Measurements from ENCODE around the gene TULP3. TPM values are rescaled to one million over a fixed set of nuclear protein-coding genes. Genes with fewer than 3 reads are reported as not detected.

TULP3 gene
- polyA plus RNA-seq, 1 experiment: 48.7 TPM

- no peak for TF ChIP-seq CTCF (IDR thresholded peaks at IDR 0.05; ENCODE audit: low read depth, low read length)
- ChIA-PET CTCF (no interaction called here), POLR2A (no interaction called here)
- DNase-seq (ENCODE audit: low read depth, low spot score): no peak
- Histone ChIP-seq H3K4me3 (ENCODE audit: low read depth, low read length) (no peak overlapping the region), H3K27ac (ENCODE audit: low read depth, low read length) (no peak overlapping the region), H3K9me3 (ENCODE audit: control insufficient read depth, insufficient read depth, low read length) (no peaks in the 10 kb centered on the region), H3K27me3 (ENCODE audit: control insufficient read depth, insufficient read depth, low read length) (no peaks in the 10 kb centered on the region)
These were observed 31.6 kb downstream of the TULP3 start for GRCh38 chr12:2922329-2922728.

GRCh38 chr12:2923057-2923456 is 32.4 kb downstream of the TULP3 start:
- ChIA-PET POLR2A (no interaction called here), CTCF (no interaction called here)
- H3K4me3 ChIP-seq (ENCODE audit: low read depth, low read length): no peak overlapping the region
- H3K9me3 ChIP-seq (ENCODE audit: control insufficient read depth, insufficient read depth, low read length): no peaks in the 10 kb centered on the region
- no peak overlapping the region for H3K27ac ChIP-seq (ENCODE audit: low read depth, low read length)
- TF ChIP-seq CTCF (IDR thresholded peaks at IDR 0.05; ENCODE audit: low read depth, low read length): no peak
- no peaks in the 10 kb centered on the region for H3K27me3 ChIP-seq (ENCODE audit: control insufficient read depth, insufficient read depth, low read length)
- no peak for DNase-seq (ENCODE audit: low read depth, low spot score)

GRCh38 chr12:2924019-2924418 is 33.3 kb downstream of the TULP3 start:
- Histone ChIP-seq H3K9me3 (ENCODE audit: control insufficient read depth, insufficient read depth, low read length) (no peaks in the 10 kb centered on the region), H3K27ac (ENCODE audit: low read depth, low read length) (no peak overlapping the region), H3K4me3 (ENCODE audit: low read depth, low read length) (no peak overlapping the region), H3K27me3 (ENCODE audit: control insufficient read depth, insufficient read depth, low read length) (no peaks in the 10 kb centered on the region)
- no peak for DNase-seq (ENCODE audit: low read depth, low spot score)
- no peak for TF ChIP-seq CTCF (IDR thresholded peaks at IDR 0.05; ENCODE audit: low read depth, low read length)
- ChIA-PET POLR2A (no interaction called here), CTCF (no interaction called here)

DNA sequence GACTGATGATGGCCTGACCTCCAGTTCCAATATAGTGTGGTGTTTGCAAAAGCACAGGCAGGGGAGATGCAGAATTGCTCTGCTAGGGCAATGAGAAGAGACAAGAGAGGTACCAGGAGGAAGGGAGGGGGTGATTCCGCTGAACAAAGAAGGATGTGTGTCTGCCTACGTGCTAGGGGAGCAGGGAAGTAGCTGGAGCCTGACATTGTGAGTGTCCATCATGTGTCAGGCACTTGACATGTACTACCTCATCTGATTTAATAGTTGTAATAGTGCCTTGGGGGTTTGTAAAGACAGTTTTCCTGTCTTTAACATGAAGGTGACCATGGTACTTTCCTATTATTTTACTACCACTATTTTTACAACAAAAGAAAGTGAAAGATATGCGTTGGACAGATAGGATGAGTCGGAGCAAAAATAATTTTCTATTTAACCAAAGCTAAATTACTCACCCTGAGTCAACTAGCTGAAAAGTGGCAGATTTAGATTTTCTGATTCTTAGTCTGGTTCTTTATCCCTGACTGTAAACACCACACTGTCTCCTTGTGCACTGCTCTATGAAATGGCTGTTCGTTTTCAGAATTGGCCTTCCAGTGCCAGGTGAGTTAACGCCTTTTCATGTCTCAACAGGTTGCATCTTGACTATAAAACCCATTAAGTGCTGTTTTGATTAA is 34.8 kb downstream of the TULP3 start:
- no peak overlapping the region for H3K4me3 ChIP-seq (ENCODE audit: low read depth, low read length)
- no peak for TF ChIP-seq CTCF (IDR thresholded peaks at IDR 0.05; ENCODE audit: low read depth, low read length)
- POLR2A ChIA-PET: no interaction called here
- CTCF ChIA-PET: interaction anchor here (0.5 to 1.1 kb wide), 2 partner anchors 40 to 109 kb away, joined by 3 to 4 read pairs; no protein-coding TSS in a partner anchor
- no peaks in the 10 kb centered on the region for H3K27me3 ChIP-seq (ENCODE audit: control insufficient read depth, insufficient read depth, low read length)
- DNase-seq (ENCODE audit: low read depth, low spot score): no peak
- H3K27ac ChIP-seq (ENCODE audit: low read depth, low read length): peak overlapping the region; percentile 33
- H3K9me3 ChIP-seq (ENCODE audit: control insufficient read depth, insufficient read depth, low read length): no peaks in the 10 kb centered on the region

- ChIA-PET POLR2A (no interaction called here), CTCF (no interaction called here)
These were observed 40.2 kb downstream of the TULP3 start for GRCh38 chr12:2930865-2931264.

More at GRCh38 chr12:2930865-2931264, 40.2 kb downstream of the TULP3 start:
- Histone ChIP-seq H3K9me3 (ENCODE audit: control insufficient read depth, insufficient read depth, low read length) (no peaks in the 10 kb centered on the region), H3K4me3 (ENCODE audit: low read depth, low read length) (no peak overlapping the region), H3K27me3 (ENCODE audit: control insufficient read depth, insufficient read depth, low read length) (no peaks in the 10 kb centered on the region), H3K27ac (ENCODE audit: low read depth, low read length) (no peak overlapping the region)
- TF ChIP-seq CTCF (IDR thresholded peaks at IDR 0.05; ENCODE audit: low read depth, low read length): no peak
- DNase-seq (ENCODE audit: low read depth, low spot score): no peak

All from AG04450 (cell line).